DOHH2 (cell line): Measurements from ENCODE around the gene ANGPTL7.

Experiments used
- H3F3A ChIP-seq: fragments of 200-600 bp; sonication (generic), shearing (Covaris generic); 2 replicates; pipeline ENCODE4 v1.6.0; 2016; ENCODE audit warnings: antibody characterized with exemption, mild to moderate bottlenecking; ENCODE audit not compliant: control insufficient read depth, insufficient read depth
- H3K27ac ChIP-seq: fragments of 200-600 bp; sonication (generic); 2 replicates; pipeline ENCODE4 v1.5.1; 2014; ENCODE audit warnings: low read depth, mild to moderate bottlenecking, low read length, moderate library complexity
- H3K27me3 ChIP-seq: fragments of 200-600 bp; sonication (generic); 2 replicates; pipeline ENCODE4 v1.6.1; 2014; ENCODE audit warnings: mild to moderate bottlenecking, low read length, mixed read lengths; ENCODE audit not compliant: control insufficient read depth
- H3K36me3 ChIP-seq: fragments of 200-600 bp; sonication (generic); 2 replicates; pipeline ENCODE4 v1.6.1; 2014; ENCODE audit warnings: mild to moderate bottlenecking, low read length, moderate library complexity, mixed read lengths; ENCODE audit not compliant: control insufficient read depth
- H3K4me1 ChIP-seq: fragments of 200-600 bp; sonication (generic); 2 replicates; pipeline ENCODE4 v1.6.1; 2014; ENCODE audit warnings: mild to moderate bottlenecking, low read length, mixed read lengths; ENCODE audit not compliant: control insufficient read depth
- H3K4me2 ChIP-seq: fragments of 200-600 bp; sonication (generic); 2 replicates; pipeline ENCODE4 v1.6.0; 2014; ENCODE audit warnings: mild to moderate bottlenecking, low read length, moderate library complexity
- H3K4me3 ChIP-seq: fragments of 200-600 bp; sonication (generic); 2 replicates; pipeline ENCODE4 v1.5.1; 2014; ENCODE audit warnings: mild to moderate bottlenecking, low read length, mixed read lengths
- H3K79me2 ChIP-seq: fragments of 200-600 bp; sonication (generic); 2 replicates; pipeline ENCODE4 v1.6.1; 2014; ENCODE audit warnings: mild to moderate bottlenecking, low read length, mixed read lengths; ENCODE audit not compliant: control insufficient read depth
- H3K9me2 ChIP-seq: fragments of 200-600 bp; sonication (generic); replicated peaks from 2 replicates; pipeline ENCODE4 v1.6.1; 2014; ENCODE audit warnings: mild to moderate bottlenecking, low read length, mixed read lengths; ENCODE audit not compliant: control insufficient read depth
- H3K9me3 ChIP-seq: fragments of 200-600 bp; sonication (generic); 2 replicates; pipeline ENCODE4 v1.6.1; 2014; ENCODE audit warnings: antibody characterized with exemption, low read length, mixed read lengths; ENCODE audit not compliant: control insufficient read depth, insufficient read depth
- H4K20me1 ChIP-seq: fragments of 200-600 bp; sonication (generic); 2 replicates; pipeline ENCODE4 v1.6.0; 2014; ENCODE audit warnings: low read depth, mild to moderate bottlenecking, antibody characterized with exemption, low read length, moderate library complexity; ENCODE audit not compliant: control insufficient read depth, insufficient read depth
- EZH2phosphoT487 ChIP-seq: fragments of 200-600 bp; sonication (generic); IDR thresholded peaks from 2 replicates; pipeline ENCODE4 v1.6.1; 2017; ENCODE audit warnings: borderline replicate concordance, mild to moderate bottlenecking, antibody characterized with exemption, low read length, moderate library complexity, mixed read lengths
- TF ChIP-seq, protein P1 (sequence below): fragments of 200-600 bp; sonication (generic); IDR thresholded peaks from one replicate; pipeline ENCODE4 v1.5.1; 2014; ENCODE audit warnings: antibody characterized with exemption, mild to moderate bottlenecking, low read depth, low read length; ENCODE audit not compliant: poor library complexity, severe bottlenecking

ANGPTL7 gene

GRCh38 chr1:11168731-11169130 lies 20.4 kb upstream of the ANGPTL7 start:
- H3K27me3 ChIP-seq = no peaks in the 10 kb centered on the region
- no peak overlapping the region for H3K4me3 ChIP-seq
- no peaks in the 10 kb centered on the region; the same call in 1 of the 2 replicates for H3F3A ChIP-seq
- no peak for TF ChIP-seq EZH2phosphoT487
- TF ChIP-seq, protein P1, sequence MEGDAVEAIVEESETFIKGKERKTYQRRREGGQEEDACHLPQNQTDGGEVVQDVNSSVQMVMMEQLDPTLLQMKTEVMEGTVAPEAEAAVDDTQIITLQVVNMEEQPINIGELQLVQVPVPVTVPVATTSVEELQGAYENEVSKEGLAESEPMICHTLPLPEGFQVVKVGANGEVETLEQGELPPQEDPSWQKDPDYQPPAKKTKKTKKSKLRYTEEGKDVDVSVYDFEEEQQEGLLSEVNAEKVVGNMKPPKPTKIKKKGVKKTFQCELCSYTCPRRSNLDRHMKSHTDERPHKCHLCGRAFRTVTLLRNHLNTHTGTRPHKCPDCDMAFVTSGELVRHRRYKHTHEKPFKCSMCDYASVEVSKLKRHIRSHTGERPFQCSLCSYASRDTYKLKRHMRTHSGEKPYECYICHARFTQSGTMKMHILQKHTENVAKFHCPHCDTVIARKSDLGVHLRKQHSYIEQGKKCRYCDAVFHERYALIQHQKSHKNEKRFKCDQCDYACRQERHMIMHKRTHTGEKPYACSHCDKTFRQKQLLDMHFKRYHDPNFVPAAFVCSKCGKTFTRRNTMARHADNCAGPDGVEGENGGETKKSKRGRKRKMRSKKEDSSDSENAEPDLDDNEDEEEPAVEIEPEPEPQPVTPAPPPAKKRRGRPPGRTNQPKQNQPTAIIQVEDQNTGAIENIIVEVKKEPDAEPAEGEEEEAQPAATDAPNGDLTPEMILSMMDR = no peak
- no peaks in the 10 kb centered on the region for H3K9me2 ChIP-seq
- no peaks in the 10 kb centered on the region for H4K20me1 ChIP-seq
- H3K4me2 ChIP-seq = no peak overlapping the region
- no peak overlapping the region for H3K27ac ChIP-seq
- no peaks in the 10 kb centered on the region for H3K4me1 ChIP-seq
- H3K79me2 ChIP-seq = no peaks in the 10 kb centered on the region
- peaks cover 3% of the 10 kb centered on the region; the same call in 1 of the 2 replicates for H3K36me3 ChIP-seq
- no peaks in the 10 kb centered on the region for H3K9me3 ChIP-seq

GRCh38 chr1:11169202-11169601 lies 20.0 kb upstream of the ANGPTL7 start:
- no peak overlapping the region for H3K4me3 ChIP-seq
- H3K27me3 ChIP-seq = no peaks in the 10 kb centered on the region
- no peak overlapping the region for H3K27ac ChIP-seq
- H3F3A ChIP-seq = no peaks in the 10 kb centered on the region; the same call in 1 of the 2 replicates
- no peak overlapping the region for H3K4me2 ChIP-seq
- H3K9me3 ChIP-seq = no peaks in the 10 kb centered on the region
- peaks cover 3% of the 10 kb centered on the region; the same call in 1 of the 2 replicates for H3K36me3 ChIP-seq
- H3K9me2 ChIP-seq = no peaks in the 10 kb centered on the region
- TF ChIP-seq EZH2phosphoT487 = no peak
- TF ChIP-seq, protein P1 = no peak
- H3K4me1 ChIP-seq = no peaks in the 10 kb centered on the region
- H4K20me1 ChIP-seq = no peaks in the 10 kb centered on the region
- H3K79me2 ChIP-seq = no peaks in the 10 kb centered on the region

DNA sequence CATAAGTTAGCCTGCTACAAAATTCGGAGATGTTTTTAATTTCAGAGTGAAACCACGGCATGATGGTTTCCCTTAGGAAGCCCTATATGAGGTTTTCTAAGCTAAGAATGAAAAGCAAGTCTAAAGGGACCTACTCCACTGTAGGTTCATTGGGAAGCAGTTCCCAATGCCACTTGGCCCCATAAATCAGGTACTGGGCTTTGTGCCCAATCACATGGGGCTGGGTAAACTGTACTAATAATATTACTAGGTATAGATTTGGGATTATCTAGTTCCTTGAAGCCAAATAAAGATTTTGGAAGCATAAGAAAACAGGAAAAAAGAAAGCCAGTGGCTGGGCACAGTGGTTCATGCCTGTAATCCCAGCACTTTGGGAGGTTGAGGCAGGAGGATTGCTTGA lies 19.1 kb upstream of the ANGPTL7 start:
- H3K4me2 ChIP-seq = no peak overlapping the region
- no peaks in the 10 kb centered on the region for H3K4me1 ChIP-seq
- H3K9me2 ChIP-seq = no peaks in the 10 kb centered on the region
- no peak for TF ChIP-seq EZH2phosphoT487
- TF ChIP-seq, protein P1 = no peak
- no peaks in the 10 kb centered on the region; the same call in 1 of the 2 replicates for H3F3A ChIP-seq
- H4K20me1 ChIP-seq = no peaks in the 10 kb centered on the region
- no peaks in the 10 kb centered on the region for H3K9me3 ChIP-seq
- no peak overlapping the region for H3K27ac ChIP-seq
- no peak overlapping the region for H3K4me3 ChIP-seq
- H3K27me3 ChIP-seq = no peaks in the 10 kb centered on the region
- no peaks in the 10 kb centered on the region for H3K79me2 ChIP-seq
- peaks cover 3% of the 10 kb centered on the region; the same call in 1 of the 2 replicates for H3K36me3 ChIP-seq
